GM12891 (cell line): Measurements from ENCODE around the gene PEMT.

Source experiments
- POLR2A ChIP-seq: IDR thresholded peaks from 2 replicates; pipeline ENCODE4 v1.6.1; 2011; ENCODE audit warnings: low read depth, low read length, control low read depth
- POLR2AphosphoS5 ChIP-seq: IDR thresholded peaks from 2 replicates; pipeline ENCODE4 v1.6.1; 2011; ENCODE audit warnings: low read depth, low read length, control low read depth
- TAF1 ChIP-seq: IDR thresholded peaks from 2 replicates; pipeline ENCODE4 v1.6.1; 2011; ENCODE audit warnings: low read depth, low read length, control low read depth

- TF ChIP-seq POLR2A (no peak), POLR2AphosphoS5 (no peak), TAF1 (no peak)
Measured at GRCh38 chr17:17549732-17550366, 41.7 kb downstream of the PEMT start.
